Osteoblast (primary cell): ENCODE data around the gene ABCC4. TPM values are rescaled to one million over a fixed set of nuclear protein-coding genes. Genes with fewer than 3 reads are reported as not detected.

ENCODE experiments used
- DNase-seq: peaks from one replicate; pipeline ENCODE4 v3.0.0; 2011; ENCODE audit warnings: low spot score, mixed read lengths; ENCODE audit not compliant: insufficient read length; ENCODE audit errors: missing footprints
- H2AFZ ChIP-seq: 2 replicates; pipeline ENCODE4 v1.6.0; 2011; ENCODE audit warnings: mild to moderate bottlenecking, low read length
- H3K27ac ChIP-seq: 2 replicates; pipeline ENCODE4 v1.5.1; 2011; ENCODE audit warnings: mild to moderate bottlenecking, low read depth, low read length, moderate library complexity
- H3K27me3 ChIP-seq: 2 replicates; pipeline ENCODE4 v1.6.0; 2012; ENCODE audit warnings: mild to moderate bottlenecking, control low read depth, inconsistent platforms, low read length, moderate library complexity; ENCODE audit not compliant: insufficient read depth
- H3K36me3 ChIP-seq: 2 replicates; pipeline ENCODE4 v1.5.1; 2011; ENCODE audit warnings: mild to moderate bottlenecking, low read length, control low read depth, moderate library complexity; ENCODE audit not compliant: insufficient read depth
- H3K4me1 ChIP-seq: 2 replicates; pipeline ENCODE4 v1.5.1; 2011; ENCODE audit warnings: mild to moderate bottlenecking, low read length, control low read depth, moderate library complexity; ENCODE audit not compliant: insufficient read depth
- H3K4me2 ChIP-seq: 2 replicates; pipeline ENCODE4 v1.6.0; 2011; ENCODE audit warnings: mild to moderate bottlenecking, low read length; ENCODE audit not compliant: insufficient read depth
- H3K4me3 ChIP-seq: fragments of 200-600 bp; sonication (generic); 3 replicates; pipeline ENCODE4 v1.5.1; 2012; ENCODE audit warnings: mild to moderate bottlenecking, low read length, inconsistent platforms; ENCODE audit not compliant: insufficient read depth
- H3K79me2 ChIP-seq: 2 replicates; pipeline ENCODE4 v1.6.0; 2012; ENCODE audit warnings: mild to moderate bottlenecking, low read length, control low read depth, inconsistent platforms; ENCODE audit not compliant: insufficient read depth
- H3K9me3 ChIP-seq: 2 replicates; pipeline ENCODE4 v1.5.1; 2011; ENCODE audit warnings: low read depth, low read length, control low read depth
- H4K20me1 ChIP-seq: 2 replicates; pipeline ENCODE4 v1.6.0; 2012; ENCODE audit warnings: mild to moderate bottlenecking, low read length, control low read depth; ENCODE audit not compliant: insufficient read depth
- total RNA-seq: library from RNA; depleted of rRNA; stranded (reverse); fragments of >200 nt; gene quantifications from 2 replicates; pipeline ENCODE4 v1.2.3, GENCODE V29; 2012
- TF ChIP-seq, protein P1 (sequence below): IDR thresholded peaks from 2 replicates; pipeline ENCODE4 v1.5.1; 2011; ENCODE audit warnings: mild to moderate bottlenecking, low read depth, low read length, moderate library complexity; ENCODE audit errors: extremely low read depth

Gene ABCC4
- total RNA-seq, 1 donor = 27.5 TPM

DNA sequence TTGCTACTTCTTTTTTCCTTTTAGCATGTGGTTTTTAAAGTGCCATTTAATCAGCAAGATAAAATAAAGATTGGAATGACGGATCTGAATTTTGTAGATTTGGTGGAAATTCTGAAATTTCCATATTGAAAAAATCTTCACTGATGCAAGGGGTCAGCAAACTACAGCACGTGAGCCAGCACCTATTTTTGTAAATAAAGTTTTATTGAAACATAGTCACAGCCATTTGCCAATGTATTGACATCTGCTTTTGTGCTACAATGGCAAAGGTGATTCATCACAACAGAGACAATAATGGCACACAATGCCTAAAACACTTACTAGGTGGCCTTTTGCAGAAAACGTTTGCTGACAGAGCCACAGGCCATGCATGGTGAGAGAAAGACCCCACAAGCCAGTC lies 226.4 kb downstream of the ABCC4 start:
- no peak overlapping the region for H3K4me2 ChIP-seq
- H3K27ac ChIP-seq = no peak overlapping the region
- no peaks in the 10 kb centered on the region for H3K79me2 ChIP-seq
- no peak overlapping the region for H3K4me3 ChIP-seq
- no peaks in the 10 kb centered on the region for H4K20me1 ChIP-seq
- peaks cover 2% of the 10 kb centered on the region for H3K36me3 ChIP-seq
- no peak overlapping the region for H2AFZ ChIP-seq
- TF ChIP-seq, protein P1, sequence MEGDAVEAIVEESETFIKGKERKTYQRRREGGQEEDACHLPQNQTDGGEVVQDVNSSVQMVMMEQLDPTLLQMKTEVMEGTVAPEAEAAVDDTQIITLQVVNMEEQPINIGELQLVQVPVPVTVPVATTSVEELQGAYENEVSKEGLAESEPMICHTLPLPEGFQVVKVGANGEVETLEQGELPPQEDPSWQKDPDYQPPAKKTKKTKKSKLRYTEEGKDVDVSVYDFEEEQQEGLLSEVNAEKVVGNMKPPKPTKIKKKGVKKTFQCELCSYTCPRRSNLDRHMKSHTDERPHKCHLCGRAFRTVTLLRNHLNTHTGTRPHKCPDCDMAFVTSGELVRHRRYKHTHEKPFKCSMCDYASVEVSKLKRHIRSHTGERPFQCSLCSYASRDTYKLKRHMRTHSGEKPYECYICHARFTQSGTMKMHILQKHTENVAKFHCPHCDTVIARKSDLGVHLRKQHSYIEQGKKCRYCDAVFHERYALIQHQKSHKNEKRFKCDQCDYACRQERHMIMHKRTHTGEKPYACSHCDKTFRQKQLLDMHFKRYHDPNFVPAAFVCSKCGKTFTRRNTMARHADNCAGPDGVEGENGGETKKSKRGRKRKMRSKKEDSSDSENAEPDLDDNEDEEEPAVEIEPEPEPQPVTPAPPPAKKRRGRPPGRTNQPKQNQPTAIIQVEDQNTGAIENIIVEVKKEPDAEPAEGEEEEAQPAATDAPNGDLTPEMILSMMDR = no peak
- no peak for DNase-seq
- no peaks in the 10 kb centered on the region for H3K27me3 ChIP-seq
- no peaks in the 10 kb centered on the region for H3K4me1 ChIP-seq
- H3K9me3 ChIP-seq = no peaks in the 10 kb centered on the region

DNA sequence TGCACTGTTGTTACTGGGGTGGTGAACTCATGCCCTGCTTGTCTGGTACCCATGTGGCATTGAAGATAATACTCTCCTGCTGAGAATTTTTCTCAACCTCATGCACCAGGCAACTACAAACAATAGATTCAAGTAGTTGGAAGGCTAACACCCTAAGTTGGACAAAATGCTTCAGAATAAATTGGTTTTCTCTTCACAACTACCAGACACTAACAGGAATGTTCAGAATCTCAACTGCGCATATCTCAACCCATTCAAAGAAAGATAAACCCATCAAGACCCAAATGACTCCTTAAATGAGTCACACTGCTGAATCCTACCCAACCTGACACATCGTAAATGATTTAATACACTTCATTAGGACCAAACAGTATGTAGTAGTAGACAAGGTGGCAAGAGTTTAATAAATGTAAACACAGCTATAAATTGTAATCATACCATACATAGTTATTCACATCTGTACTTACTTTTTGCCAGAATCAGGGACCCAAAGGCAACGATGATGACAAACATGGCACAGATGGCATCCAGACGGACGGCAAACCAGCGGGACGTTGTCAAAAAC lies 227.4 kb downstream of the ABCC4 start:
- peaks cover 2% of the 10 kb centered on the region for H3K36me3 ChIP-seq

DNA sequence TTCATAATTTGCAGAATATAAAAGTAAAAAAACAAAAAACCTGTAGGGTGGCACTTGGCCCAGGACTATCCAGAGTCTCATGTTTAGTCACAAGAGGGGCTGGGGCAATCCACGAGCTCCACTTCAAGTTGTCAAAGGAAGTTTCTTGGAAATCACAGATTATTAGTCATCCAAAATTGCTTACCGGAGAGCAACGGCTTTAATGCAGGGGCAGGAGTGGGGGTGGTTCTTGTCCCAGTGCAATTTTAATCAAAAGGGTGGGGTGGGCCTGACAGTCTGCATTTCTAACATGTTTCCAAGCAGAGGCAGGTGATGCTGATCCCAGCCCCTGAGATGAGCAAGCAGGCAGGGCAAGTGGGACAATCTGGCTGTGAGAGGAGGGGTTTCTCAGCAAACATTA lies 233.9 kb downstream of the ABCC4 start:
- TF ChIP-seq, protein P1 = no peak
- no peak for DNase-seq
- no peak overlapping the region for H3K27ac ChIP-seq
- no peaks in the 10 kb centered on the region for H3K9me3 ChIP-seq
- H3K4me2 ChIP-seq = no peak overlapping the region
- no peaks in the 10 kb centered on the region for H3K27me3 ChIP-seq
- peaks cover 10% of the 10 kb centered on the region for H3K4me1 ChIP-seq
- no peaks in the 10 kb centered on the region for H3K79me2 ChIP-seq
- no peaks in the 10 kb centered on the region for H4K20me1 ChIP-seq
- H2AFZ ChIP-seq = no peak overlapping the region
- H3K36me3 ChIP-seq = no peaks in the 10 kb centered on the region
- H3K4me3 ChIP-seq = no peak overlapping the region

More for the DNA sequence above, 227.4 kb downstream of the ABCC4 start:
- no peak overlapping the region for H3K27ac ChIP-seq
- H3K9me3 ChIP-seq = no peaks in the 10 kb centered on the region
- no peaks in the 10 kb centered on the region for H3K79me2 ChIP-seq
- TF ChIP-seq, protein P1 = no peak
- no peaks in the 10 kb centered on the region for H3K4me1 ChIP-seq
- H2AFZ ChIP-seq = no peak overlapping the region
- no peaks in the 10 kb centered on the region for H3K27me3 ChIP-seq
- H4K20me1 ChIP-seq = no peaks in the 10 kb centered on the region
- no peak overlapping the region for H3K4me3 ChIP-seq
- no peak overlapping the region for H3K4me2 ChIP-seq
- DNase-seq = no peak

DNA sequence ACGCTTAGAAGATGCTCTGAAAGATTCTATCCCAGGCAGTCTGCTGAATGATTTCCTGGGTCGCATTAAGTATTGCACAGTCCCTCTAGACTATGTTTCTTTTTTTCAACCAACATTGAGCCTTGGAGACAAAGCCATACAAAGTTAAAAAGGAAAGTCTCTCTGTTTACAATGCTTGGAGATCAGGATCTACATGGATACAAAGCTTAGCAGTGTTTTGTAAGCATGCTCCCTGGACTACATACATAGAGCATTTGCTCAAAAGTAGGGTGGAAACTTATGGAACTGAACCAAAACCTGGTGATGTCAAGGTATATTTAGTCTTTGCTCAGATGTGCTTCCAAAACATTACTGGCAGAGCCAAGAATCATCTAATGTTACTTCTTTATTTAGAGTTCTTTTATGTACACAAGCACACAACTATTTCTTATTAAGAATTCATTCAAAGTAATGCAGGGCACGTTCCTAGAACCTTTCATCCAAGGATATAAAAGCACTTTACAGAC lies 241.2 kb downstream of the ABCC4 start:
- no peak overlapping the region for H2AFZ ChIP-seq
- no peak overlapping the region for H3K27ac ChIP-seq
- no peaks in the 10 kb centered on the region for H4K20me1 ChIP-seq
- no peak overlapping the region for H3K4me3 ChIP-seq
- no peaks in the 10 kb centered on the region for H3K27me3 ChIP-seq
- H3K79me2 ChIP-seq = no peaks in the 10 kb centered on the region
- no peak for DNase-seq
- no peaks in the 10 kb centered on the region for H3K4me1 ChIP-seq
- no peaks in the 10 kb centered on the region for H3K9me3 ChIP-seq
- H3K4me2 ChIP-seq = no peak overlapping the region
- TF ChIP-seq, protein P1 = no peak
- no peaks in the 10 kb centered on the region for H3K36me3 ChIP-seq
